K562 (cell line): ENCODE results near the gene RGL2. TPM values are rescaled to one million over a fixed set of nuclear protein-coding genes. Genes with fewer than 3 reads are reported as not detected.

Experiments used
- BRD9 ChIP-seq: fragments of 450-650 bp; IDR thresholded peaks from 2 replicates; pipeline ENCODE4 v1.6.1; 2018; ENCODE audit warnings: low read depth; ENCODE audit not compliant: partially characterized antibody
- CBX1 ChIP-seq: sonication (generic); IDR thresholded peaks from 2 replicates; pipeline ENCODE4 v1.6.1; 2016; ENCODE audit warnings: antibody characterized with exemption, low read depth, mild to moderate bottlenecking
- CREBBP ChIP-seq: IDR thresholded peaks from one replicate; pipeline ENCODE4 v1.6.1; 2012; ENCODE audit warnings: low read depth, mild to moderate bottlenecking, control low read depth, inconsistent platforms, low read length
- EHMT2 ChIP-seq: fragments of 450-650 bp; IDR thresholded peaks from 2 replicates; pipeline ENCODE4 v1.6.1; 2018; ENCODE audit warnings: antibody characterized with exemption
- EP300 ChIP-seq: IDR thresholded peaks from 2 replicates; pipeline ENCODE4 v1.6.1; 2012; ENCODE audit warnings: low read length, improper control_type of control experiment
- GABPA ChIP-seq: fragments of 200-800 bp; sonication (Bioruptor generic); conservative IDR thresholded peaks from 2 replicates; pipeline ENCODE4 v1.6.1; 2016; ENCODE audit warnings: low read depth, missing genetic modification characterization, missing compliant biosample characterization
- HBP1 ChIP-seq: fragments of 450-650 bp; formaldehyde crosslinking; IDR thresholded peaks from 2 replicates; pipeline ENCODE4 v1.4.0; 2022; ENCODE audit warnings: missing genetic modification characterization
- HIVEP1 ChIP-seq: fragments of 250-450 bp; sonication (Bioruptor Pico); IDR thresholded peaks from 2 replicates; pipeline ENCODE4 v1.4.0; 2020; ENCODE audit warnings: mild to moderate bottlenecking
- HOXB6 ChIP-seq: fragments of 250-450 bp; sonication (Bioruptor Pico); IDR thresholded peaks from 2 replicates; pipeline ENCODE4 v1.5.1; 2022; ENCODE audit warnings: mild to moderate bottlenecking, borderline replicate concordance
- MTA3 ChIP-seq: fragments of 450-650 bp; formaldehyde crosslinking; IDR thresholded peaks from 2 replicates; pipeline ENCODE4 v1.6.1; 2017; ENCODE audit warnings: mild to moderate bottlenecking, borderline replicate concordance
- NR2C1 ChIP-seq, 2 experiments: fragments of 450-650 bp; IDR thresholded peaks; 2 replicates each; pipeline ENCODE4 v1.6.1; 2017; ENCODE audit warnings: mild to moderate bottlenecking in 2 of 2, antibody characterized with exemption in 1 of 2, inconsistent platforms in 1 of 2, missing compliant biosample characterization in 1 of 2, missing genetic modification characterization in 1 of 2
- NRF1 ChIP-seq, 2 experiments: fragments of 450-650 bp; IDR thresholded peaks in 1 of 2; conservative IDR thresholded peaks in 1 of 2; 2 replicates each; pipeline ENCODE4 v1.6.1; 2014; ENCODE audit warnings: mild to moderate bottlenecking in 2 of 2
- SETDB1 ChIP-seq: IDR thresholded peaks from one replicate; pipeline ENCODE4 v1.6.1; 2012; ENCODE audit warnings: low read length, control low read depth, inconsistent platforms
- SRSF7 ChIP-seq: fragments of 200-400 bp; formaldehyde crosslinking; optimal IDR thresholded peaks from 2 replicates; pipeline ENCODE3; 2017; ENCODE audit warnings: mild to moderate bottlenecking, low read depth, low read length
- YY1 ChIP-seq, 3 experiments: IDR thresholded peaks; 2 replicates each; pipeline ENCODE4 v1.6.1; 2011; ENCODE audit warnings: low read length in 2 of 3, mild to moderate bottlenecking in 2 of 3, moderate library complexity in 2 of 3, borderline replicate concordance in 1 of 3, control low read depth in 1 of 3, low read depth in 1 of 3; ENCODE audit not compliant: insufficient read depth in 3 of 3, insufficient replicate concordance in 2 of 3, control insufficient read depth in 1 of 3, insufficient read length in 1 of 3; ENCODE audit errors: extremely low read depth in 1 of 3
- ZBED1 ChIP-seq: IDR thresholded peaks from 2 replicates; pipeline ENCODE4 v1.6.1; 2014
- ZBTB40 ChIP-seq, 2 experiments: fragments of 450-650 bp in 1 of 2; sonication (generic) in 1 of 2; formaldehyde crosslinking in 1 of 2; IDR thresholded peaks; 2 replicates each; pipeline versions ENCODE4 v1.7.1 to v1.9.0; 2016 to 2022; ENCODE audit warnings: inconsistent platforms in 1 of 2, mild to moderate bottlenecking in 1 of 2, missing genetic modification reagents in 1 of 2
- ZNF324 ChIP-seq: fragments of 250-450 bp; sonication (Bioruptor Pico); IDR thresholded peaks from 2 replicates; pipeline ENCODE4 v1.4.0; 2020; ENCODE audit warnings: mild to moderate bottlenecking
- polyA plus RNA-seq, 8 experiments: library from polyadenylated mRNA; depleted of rRNA in 4 of 8; stranded (reverse) in 5 of 8; unstranded in 3 of 8; fragments of >200 nt; fragmentation: Nextera tagmentation in 2 of 8; fragmentation: Illumina TruSeq in 1 of 8; extraction: Ambion mirVana in 2 of 8; extraction: Trizol in 1 of 8; gene quantifications; 2 replicates each; pipeline versions ENCODE4 v1.2.1 to v1.2.3, GENCODE V29; 2011 to 2014; ENCODE audit warnings: inconsistent platforms in 1 of 8, missing spikeins in 1 of 8
- total RNA-seq, 7 experiments: library from RNA; depleted of rRNA in 6 of 7; stranded (reverse); fragments of >200 nt in 6 of 7; fragmentation: Illumina TruSeq in 2 of 7; extraction: Trizol in 2 of 7; gene quantifications; 2 replicates each; pipeline versions ENCODE4 v1.2.1 to v1.2.3, GENCODE V29; 2011 to 2021; ENCODE audit warnings: low replicate concordance in 1 of 7

Gene RGL2
- total and polyA plus RNA-seq, 9 of the 15 experiments (the other 6 are each of a cell fraction or from before 2014, with no cell fraction given): 1.8 to 57.1 (median 19.5) TPM

GRCh38 chr6:33313105-33313708 lies 14.5 kb upstream of the RGL2 start (continued):
- TF ChIP-seq EP300: no peak
- TF ChIP-seq ZNF324 (CRISPR knock-in tag): no peak
- peak in 1 of 3 experiments; percentile 7 for TF ChIP-seq YY1 (IDR thresholded peaks at IDR 0.05; ENCODE audit: borderline replicate concordance in 1 of 3, control insufficient read depth in 1 of 3, extremely low read depth in 1 of 3, insufficient read depth in 3 of 3, insufficient read length in 1 of 3, insufficient replicate concordance in 2 of 3, low read depth in 1 of 3, low read length in 2 of 3)
- TF ChIP-seq GABPA (tag): 0 out of 2 replicates have a peak, but pooled peaks have one; percentile 7
- peak; percentile 24; the same call in 1 of the 2 replicates for TF ChIP-seq CBX1
- TF ChIP-seq CREBBP: no peak
- TF ChIP-seq NRF1 (conservative IDR thresholded peaks at IDR 0.05 in 1 of 2, IDR thresholded peaks at IDR 0.05 in 1 of 2): peak in 1 of 2 experiments; percentile 33; a peak in 2 of 4 replicates
- TF ChIP-seq SRSF7: no peak
- TF ChIP-seq NR2C1 (IDR thresholded peaks at IDR 0.05): no peak
- no peak for TF ChIP-seq NR2C1 (tag; IDR thresholded peaks at IDR 0.05)
- no peak for TF ChIP-seq ZBED1
- no peak for TF ChIP-seq SETDB1
- peak; percentile 12; the same call in 1 of the 2 replicates for TF ChIP-seq ZBTB40 (IDR thresholded peaks at IDR 0.05)
- no peak for TF ChIP-seq ZBTB40 (CRISPR knock-in tag; IDR thresholded peaks at IDR 0.05)
- TF ChIP-seq HIVEP1 (CRISPR knock-in tag): no peak
- TF ChIP-seq BRD9: peak; percentile 19
- TF ChIP-seq HBP1 (CRISPR knock-in tag): no peak
- TF ChIP-seq EHMT2: no peak
- TF ChIP-seq MTA3: peak; percentile 22; the same call in 1 of the 2 replicates
- TF ChIP-seq HOXB6 (CRISPR knock-in tag): no peak
